SK-N-MC (cell line): ENCODE results near the gene FSD2.

Source experiments
- EZH2 ChIP-seq: fragments of 200-600 bp; sonication (generic); IDR thresholded peaks from one replicate; pipeline ENCODE4 v1.6.1; 2017; ENCODE audit warnings: antibody characterized with exemption
- FOXP2 ChIP-seq: optimal IDR thresholded peaks from 2 replicates; pipeline ENCODE3; 2011; ENCODE audit warnings: mild to moderate bottlenecking, moderate library complexity; ENCODE audit not compliant: insufficient read depth; ENCODE audit errors: extremely low read length, control extremely low read depth
- POLR2AphosphoS5 ChIP-seq: IDR thresholded peaks from 2 replicates; pipeline ENCODE4 v1.6.1; 2012; ENCODE audit warnings: mild to moderate bottlenecking, low read depth, low read length, borderline replicate concordance

- TF ChIP-seq EZH2 = no peak
- no peak for TF ChIP-seq POLR2AphosphoS5
- no peak for TF ChIP-seq FOXP2
Measured at GRCh38 chr15:82790321-82790720, 15.5 kb downstream of the FSD2 start.
